ENCODE results near the gene RPP14.

The RPP14 gene

DNA sequence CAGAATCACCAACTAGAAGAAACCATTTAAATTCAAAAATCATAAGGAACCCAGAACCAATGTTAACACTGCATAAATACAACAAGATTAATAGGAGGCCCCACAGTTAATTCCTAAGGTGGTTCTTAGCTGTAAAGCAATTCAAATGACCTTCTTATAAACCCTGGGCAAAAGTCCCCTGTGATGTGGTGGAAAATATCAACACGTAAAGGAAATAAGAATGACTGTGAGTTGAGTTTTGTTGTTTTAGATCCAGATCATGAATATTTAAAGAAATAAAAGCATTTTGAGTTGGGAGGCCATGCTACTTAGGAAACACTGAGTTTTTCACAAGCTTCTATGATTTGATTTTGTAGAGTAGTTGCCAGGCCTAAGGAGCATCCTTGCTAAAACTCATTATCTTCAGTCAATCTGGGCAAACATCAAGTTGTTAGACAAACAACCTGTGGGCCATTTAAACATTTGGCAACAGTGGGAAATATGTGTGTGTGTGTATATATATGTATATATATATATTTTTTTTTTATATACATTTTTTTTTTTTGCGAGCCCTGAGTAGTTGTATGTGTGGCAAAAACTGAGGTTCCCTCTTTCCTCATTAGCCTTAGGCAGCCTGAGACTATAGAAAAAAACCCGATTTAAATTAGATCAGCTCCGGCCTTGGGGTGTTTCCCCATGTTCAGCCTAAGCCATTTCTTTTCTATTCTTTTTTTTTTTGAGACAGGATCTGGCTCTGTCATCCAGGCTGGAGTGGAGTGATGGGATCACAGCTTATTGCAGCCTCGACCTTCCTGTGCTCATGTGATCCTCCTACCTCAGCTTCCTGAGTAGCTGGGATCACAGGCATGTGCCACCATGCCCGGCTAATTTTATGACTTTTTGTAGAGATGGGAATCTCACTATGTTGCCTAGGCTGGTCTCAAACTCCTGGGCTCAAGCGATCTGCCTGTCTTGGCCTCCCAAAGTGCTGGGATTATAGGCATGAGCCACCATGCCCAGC is 18.6 kb downstream of the RPP14 start:
- no peak overlapping the region for H3K4me3 ChIP-seq (ENCODE audit: control insufficient read depth, low read depth, low read length)
- DNase-seq (ENCODE audit: low read depth), result no peak
- TF ChIP-seq CTCF (conservative IDR thresholded peaks at IDR 0.05; ENCODE audit: control insufficient read depth, insufficient read depth, low read depth, low read length), result no peak

DNA sequence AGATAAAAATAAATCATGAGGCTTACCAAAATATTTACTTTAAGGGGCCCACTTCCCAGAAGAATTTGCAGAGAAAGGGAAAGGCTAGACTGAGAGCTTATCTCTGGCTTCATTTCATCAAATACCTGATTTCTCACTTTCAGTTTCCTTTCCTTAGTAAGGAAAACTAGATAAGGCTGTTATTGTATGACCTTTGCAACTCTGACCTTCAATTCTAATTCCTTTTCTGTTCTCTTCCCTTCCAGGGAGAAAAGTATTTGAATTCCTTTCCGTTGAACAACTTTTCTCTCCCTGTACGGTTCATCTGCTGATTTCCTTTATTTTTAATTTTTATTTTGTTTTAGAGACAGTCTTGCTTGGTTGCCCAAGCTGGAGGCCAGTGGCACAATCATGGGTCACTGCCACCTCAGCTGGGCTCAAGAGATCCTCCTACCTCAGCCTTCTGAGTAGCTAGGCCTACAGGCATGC is 19.5 kb downstream of the RPP14 start:
- DNase-seq (ENCODE audit: low read depth), result no peak
- H3K4me3 ChIP-seq (ENCODE audit: control insufficient read depth, low read depth, low read length), result no peak overlapping the region
- no peak for TF ChIP-seq CTCF (conservative IDR thresholded peaks at IDR 0.05; ENCODE audit: control insufficient read depth, insufficient read depth, low read depth, low read length)

- H3K4me3 ChIP-seq (ENCODE audit: control insufficient read depth, low read depth, low read length), result no peak overlapping the region
- DNase-seq (ENCODE audit: low read depth), result no peak
- no peak for TF ChIP-seq CTCF (conservative IDR thresholded peaks at IDR 0.05; ENCODE audit: control insufficient read depth, insufficient read depth, low read depth, low read length)
Observed at GRCh38 chr3:58326267-58326900, 20.3 kb downstream of the RPP14 start.

- no peak for TF ChIP-seq CTCF (conservative IDR thresholded peaks at IDR 0.05; ENCODE audit: control insufficient read depth, insufficient read depth, low read depth, low read length)
- H3K4me3 ChIP-seq (ENCODE audit: control insufficient read depth, low read depth, low read length), result no peak overlapping the region
- DNase-seq (ENCODE audit: low read depth), result no peak
Observed at GRCh38 chr3:58329150-58329921, 23.3 kb downstream of the RPP14 start.

DNA sequence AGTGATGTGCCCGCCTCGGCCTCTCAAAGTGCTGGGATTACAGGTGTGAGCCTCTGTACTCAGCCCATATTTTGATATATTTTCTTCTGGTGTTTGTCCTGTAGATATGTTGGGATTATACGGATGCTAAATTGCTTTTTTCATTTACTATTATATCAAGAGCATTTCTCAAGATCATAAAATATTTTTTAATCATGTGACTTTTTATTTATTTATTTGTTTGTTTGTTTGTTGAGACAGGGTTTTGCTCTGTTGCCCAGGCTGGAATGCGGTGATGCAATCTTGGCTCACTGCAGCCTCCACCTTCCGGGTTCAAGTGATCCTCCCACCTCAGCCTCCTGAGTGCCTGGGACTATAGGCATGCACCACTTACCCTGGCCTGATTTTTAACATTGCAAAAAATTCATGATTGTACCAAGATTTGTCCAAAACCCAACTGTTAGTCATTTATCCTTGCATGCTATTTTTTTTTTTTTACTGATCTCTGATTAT is 23.9 kb downstream of the RPP14 start:
- TF ChIP-seq CTCF (conservative IDR thresholded peaks at IDR 0.05; ENCODE audit: control insufficient read depth, insufficient read depth, low read depth, low read length), result no peak
- no peak for DNase-seq (ENCODE audit: low read depth)
- no peak overlapping the region for H3K4me3 ChIP-seq (ENCODE audit: control insufficient read depth, low read depth, low read length)

GRCh38 chr3:58331593-58332152 is 25.6 kb downstream of the RPP14 start:
- no peak for TF ChIP-seq CTCF (conservative IDR thresholded peaks at IDR 0.05; ENCODE audit: control insufficient read depth, insufficient read depth, low read depth, low read length)
- H3K4me3 ChIP-seq (ENCODE audit: control insufficient read depth, low read depth, low read length), result no peak overlapping the region
- no peak for DNase-seq (ENCODE audit: low read depth)

All from fibroblast of mammary gland (primary cell).